ENCODE measurements around the gene ZHX3.

The ZHX3 gene

DNA sequence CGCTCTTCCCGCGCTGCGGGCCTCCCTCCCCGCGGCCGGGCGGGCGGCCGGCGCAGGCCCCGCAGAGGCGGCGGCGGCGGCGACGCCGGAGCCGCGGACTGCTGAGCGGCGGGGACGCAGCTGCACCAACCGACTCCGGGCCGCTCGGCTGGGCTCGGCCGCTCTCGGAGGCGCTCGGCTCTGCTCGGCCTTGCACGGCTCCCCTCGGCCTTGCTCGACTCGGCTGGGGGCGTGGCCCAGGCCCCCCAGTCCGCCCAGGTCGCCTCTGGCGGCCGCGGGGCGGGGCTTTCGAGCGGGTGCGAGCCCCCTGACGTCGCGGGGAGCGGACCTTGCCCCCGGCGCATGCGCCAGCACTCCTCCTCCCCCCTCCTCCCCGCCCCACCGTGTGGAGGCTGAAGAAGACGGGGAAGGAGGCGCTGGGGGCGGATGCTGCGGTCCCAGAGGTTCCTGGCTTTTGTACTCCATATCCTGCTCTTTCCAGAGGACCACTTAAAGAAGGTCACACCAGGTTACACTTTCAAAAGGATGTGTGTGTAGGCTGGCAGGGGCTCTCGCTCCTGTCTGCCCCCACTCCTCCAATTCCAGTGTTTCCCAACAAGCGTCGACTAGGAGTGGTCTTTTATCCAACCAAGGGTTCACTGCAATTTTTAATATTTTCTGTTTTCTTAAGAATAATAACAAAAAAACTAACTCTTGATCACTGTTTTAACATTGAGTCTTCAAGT is at the start of gene ZHX3:
ZHX3 (minus strand) TSS at position 186 of the 725 bp plus-strand sequence. CDS start 112,815 bp downstream, outside the sequence.
- TF ChIP-seq GATA1 (IDR thresholded peaks at IDR 0.05; ENCODE audit: low read depth, low read length) (no peak), POLR2A (IDR thresholded peaks at IDR 0.05; ENCODE audit: low read length) (peak; percentile 33)
- peak; percentile 97 to 98 for DNase-seq

- DNase-seq, result no peak
- no peak for TF ChIP-seq POLR2A (IDR thresholded peaks at IDR 0.05; ENCODE audit: low read length)
- no peak for TF ChIP-seq GATA1 (IDR thresholded peaks at IDR 0.05; ENCODE audit: low read depth, low read length)
Observed at GRCh38 chr20:41367393-41367695, 49.8 kb upstream of the ZHX3 start.

DNA sequence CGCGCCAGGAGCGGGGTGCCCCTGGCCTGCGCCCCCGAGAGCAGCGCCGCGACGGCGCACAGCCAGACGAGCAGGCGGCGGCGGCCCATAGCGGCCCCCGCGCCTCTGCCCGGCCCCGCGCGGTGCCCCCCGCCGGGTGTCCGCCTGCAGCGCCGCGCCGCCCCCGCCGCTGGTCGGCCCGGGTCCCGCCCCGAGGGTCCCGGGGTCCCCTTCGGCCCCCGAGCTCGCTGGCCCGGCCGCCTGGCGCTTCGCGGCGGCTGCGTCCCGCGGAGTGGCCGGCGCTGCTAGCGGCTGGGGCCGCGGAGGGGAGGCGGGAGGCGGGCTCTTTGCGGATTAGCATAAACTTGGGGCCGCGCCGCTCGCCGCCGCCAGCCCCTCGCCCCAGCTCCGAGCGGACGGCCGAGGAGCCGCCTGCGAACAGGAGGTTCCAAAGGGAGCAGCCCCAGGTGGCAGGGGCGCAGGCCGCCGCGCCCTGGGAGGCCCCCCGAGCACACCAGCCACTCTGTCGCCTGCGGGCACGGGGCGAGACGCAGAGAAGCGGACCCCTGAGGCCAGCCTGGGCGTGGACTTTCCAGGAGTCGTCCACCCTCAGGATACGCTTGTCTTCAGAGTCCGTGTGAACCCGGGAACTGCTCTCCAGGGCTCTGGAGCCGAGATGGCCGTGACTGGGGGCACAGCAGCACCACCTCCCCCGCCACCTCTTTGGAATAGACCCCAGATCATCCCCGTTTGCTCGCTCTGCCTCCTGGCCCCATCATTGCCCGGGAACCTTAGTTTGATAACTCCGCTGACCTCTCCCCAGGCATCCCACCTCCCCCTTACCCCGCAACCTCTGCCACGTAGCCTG is 49.2 kb upstream of the ZHX3 start, which contains the start of gene EMILIN3:
EMILIN3 (minus strand) TSS at position 273 of the 847 bp plus-strand sequence; CDS start at position 89, 184 bp downstream.
- no peak for DNase-seq
- TF ChIP-seq POLR2A (IDR thresholded peaks at IDR 0.05; ENCODE audit: low read length) (no peak), GATA1 (IDR thresholded peaks at IDR 0.05; ENCODE audit: low read depth, low read length) (no peak)

DNA sequence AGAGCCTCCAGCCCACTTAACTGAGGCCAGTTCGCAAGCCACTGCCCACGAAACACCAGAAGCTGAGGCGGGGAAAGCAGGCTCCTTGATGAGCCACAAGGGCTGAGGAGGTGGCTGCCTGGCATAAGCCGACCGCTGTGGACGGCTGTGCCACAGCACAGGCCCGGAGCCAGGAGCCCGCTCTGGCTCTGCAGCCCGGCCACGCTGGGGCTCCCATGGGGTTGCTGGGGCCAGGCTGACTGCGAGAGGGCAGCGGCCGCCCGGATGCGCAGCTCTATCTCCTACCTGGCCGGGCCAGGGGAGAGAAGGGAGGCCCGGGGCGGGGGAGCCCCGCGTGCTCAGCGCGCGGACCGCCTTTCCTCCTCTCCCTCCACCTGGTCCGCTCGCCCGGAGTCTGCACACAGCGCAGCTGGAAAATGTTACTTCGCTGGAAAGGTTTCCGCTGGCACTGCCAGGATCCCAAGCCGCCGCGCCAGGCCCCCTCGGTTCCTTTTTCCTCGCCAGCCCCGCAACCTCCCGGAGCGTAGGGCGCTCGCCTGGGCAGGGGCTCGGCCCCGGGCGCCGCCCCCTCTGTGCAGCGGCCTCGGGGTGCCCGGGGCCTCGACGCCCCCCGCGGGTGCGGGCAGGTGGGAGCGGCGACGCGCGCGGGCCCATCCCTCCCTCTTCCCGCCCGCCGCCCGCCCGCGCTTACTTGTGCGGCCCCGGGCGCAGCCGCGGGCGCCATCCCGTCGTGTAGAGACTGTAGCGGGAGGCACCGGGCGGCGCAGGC is 48.4 kb upstream of the ZHX3 start:
- no peak for TF ChIP-seq GATA1 (IDR thresholded peaks at IDR 0.05; ENCODE audit: low read depth, low read length)
- no peak for TF ChIP-seq POLR2A (IDR thresholded peaks at IDR 0.05; ENCODE audit: low read length)
- DNase-seq, result no peak

- DNase-seq, result no peak
- TF ChIP-seq POLR2A (IDR thresholded peaks at IDR 0.05; ENCODE audit: low read length) (no peak), GATA1 (IDR thresholded peaks at IDR 0.05; ENCODE audit: low read depth, low read length) (no peak)
Observed at GRCh38 chr20:41364967-41365765, 47.6 kb upstream of the ZHX3 start.

- DNase-seq, result no peak
Observed at GRCh38 chr20:41364236-41364855, 46.8 kb upstream of the ZHX3 start.

DNA sequence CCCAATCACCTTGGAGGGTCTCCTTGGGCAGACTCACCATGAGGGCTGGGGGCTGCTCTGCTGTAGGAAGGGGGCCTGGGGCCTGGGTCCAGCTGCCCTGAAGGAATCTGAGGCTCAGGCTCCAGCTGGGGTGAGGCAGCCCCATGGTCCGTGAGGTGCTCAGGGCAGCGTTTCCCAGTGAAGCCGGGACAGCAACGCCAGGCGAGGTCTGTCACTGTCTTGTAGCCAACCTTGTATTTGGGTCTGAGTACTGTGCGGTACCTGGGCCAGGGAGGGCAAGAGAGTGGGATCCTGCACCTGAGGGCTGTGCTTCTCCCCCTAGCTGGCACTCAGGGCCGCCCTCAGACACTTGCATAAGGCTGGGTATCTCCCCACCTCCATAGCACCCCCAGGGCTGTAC is 46.1 kb upstream of the ZHX3 start:
- DNase-seq, result no peak
- TF ChIP-seq POLR2A (IDR thresholded peaks at IDR 0.05; ENCODE audit: low read length) (no peak), GATA1 (IDR thresholded peaks at IDR 0.05; ENCODE audit: low read depth, low read length) (no peak)

More at GRCh38 chr20:41364236-41364855, 46.8 kb upstream of the ZHX3 start:
- TF ChIP-seq POLR2A (IDR thresholded peaks at IDR 0.05; ENCODE audit: low read length), result no peak
- no peak for TF ChIP-seq GATA1 (IDR thresholded peaks at IDR 0.05; ENCODE audit: low read depth, low read length)

DNA sequence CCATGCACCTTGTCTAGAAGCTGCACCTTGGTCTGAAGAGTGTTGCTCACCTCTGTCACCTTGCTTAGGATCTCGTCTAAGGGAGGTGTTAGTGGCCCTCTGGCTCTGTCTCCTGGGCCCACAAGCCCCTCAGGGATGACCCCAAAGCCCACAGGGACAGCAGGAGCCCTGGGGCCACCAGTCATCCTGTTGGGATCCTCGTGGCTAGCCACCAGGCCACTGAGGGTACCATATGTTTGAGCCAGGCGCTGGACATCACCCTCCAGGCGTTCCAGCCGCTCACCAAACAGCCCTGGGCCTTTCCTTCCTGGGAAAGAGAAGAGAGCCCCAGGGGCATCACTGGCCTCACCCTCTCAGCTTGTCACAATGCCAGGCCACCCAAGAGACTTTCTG is 45.2 kb upstream of the ZHX3 start:
- no peak for DNase-seq

GRCh38 chr20:41361757-41362747 is 44.5 kb upstream of the ZHX3 start:
- TF ChIP-seq GATA1 (IDR thresholded peaks at IDR 0.05; ENCODE audit: low read depth, low read length) (no peak), POLR2A (IDR thresholded peaks at IDR 0.05; ENCODE audit: low read length) (no peak)
- no peak for DNase-seq

More for the DNA sequence above, 45.2 kb upstream of the ZHX3 start:
- no peak for TF ChIP-seq GATA1 (IDR thresholded peaks at IDR 0.05; ENCODE audit: low read depth, low read length)
- no peak for TF ChIP-seq POLR2A (IDR thresholded peaks at IDR 0.05; ENCODE audit: low read length)

GRCh38 chr20:41360831-41361756 is 43.6 kb upstream of the ZHX3 start:
- TF ChIP-seq POLR2A (IDR thresholded peaks at IDR 0.05; ENCODE audit: low read length) (no peak), GATA1 (IDR thresholded peaks at IDR 0.05; ENCODE audit: low read depth, low read length) (no peak)
- DNase-seq, result no peak

GRCh38 chr20:41359541-41360011 is 42.0 kb upstream of the ZHX3 start:
- DNase-seq, result no peak
- TF ChIP-seq GATA1 (IDR thresholded peaks at IDR 0.05; ENCODE audit: low read depth, low read length) (no peak), POLR2A (IDR thresholded peaks at IDR 0.05; ENCODE audit: low read length) (no peak)

Data from erythroblast (primary cell).